ENCODE data around the gene TYMP.

Gene TYMP

DNA sequence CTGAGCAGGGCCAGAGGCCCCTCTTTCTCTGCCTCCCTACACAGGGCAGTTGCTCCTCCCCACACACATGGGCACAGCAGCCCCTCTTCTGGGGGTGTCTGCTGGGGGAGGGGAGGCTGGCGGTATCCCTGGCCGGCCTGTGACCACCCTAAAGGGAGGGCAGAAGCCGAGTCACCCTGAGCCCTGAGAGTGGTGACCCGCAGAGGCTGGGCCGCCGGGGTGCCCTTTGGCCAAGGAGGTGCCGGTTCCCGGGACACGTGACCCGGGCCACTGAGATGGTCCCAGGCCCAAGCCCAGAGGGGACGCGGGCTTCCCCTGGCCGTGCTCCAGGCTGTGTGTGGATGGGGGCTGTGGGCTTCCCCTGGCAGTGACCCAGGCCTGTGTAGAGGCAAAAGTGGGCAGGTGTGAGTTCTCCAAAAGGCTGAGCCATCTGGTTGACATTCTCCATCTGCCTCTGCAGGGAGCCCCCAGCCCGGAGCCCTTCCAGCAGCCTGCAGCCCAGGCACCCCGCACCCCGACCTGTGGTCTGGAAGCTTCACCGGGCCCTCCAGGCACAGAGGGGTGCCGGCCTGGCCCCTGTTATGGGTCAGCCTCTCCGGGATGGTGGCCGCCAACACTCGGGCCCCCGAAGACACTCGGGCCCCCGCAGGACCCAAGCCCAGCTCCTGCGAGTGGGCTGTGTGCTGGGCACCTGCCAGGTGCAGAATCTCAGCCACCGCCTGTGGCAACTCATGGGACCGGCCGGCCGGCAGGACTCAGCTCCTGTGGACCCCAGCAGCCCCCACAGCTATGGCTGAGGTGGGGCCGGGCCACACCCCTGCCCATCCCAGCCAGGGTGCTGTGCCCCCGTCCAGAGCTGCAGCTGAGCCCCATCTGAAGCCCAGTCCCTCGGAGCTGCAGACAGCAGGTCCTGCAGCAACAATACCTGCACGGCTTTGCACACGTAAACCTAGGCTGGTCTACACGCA, 47.4 kb downstream of the TYMP start:
- DNase-seq, result no peak

DNA sequence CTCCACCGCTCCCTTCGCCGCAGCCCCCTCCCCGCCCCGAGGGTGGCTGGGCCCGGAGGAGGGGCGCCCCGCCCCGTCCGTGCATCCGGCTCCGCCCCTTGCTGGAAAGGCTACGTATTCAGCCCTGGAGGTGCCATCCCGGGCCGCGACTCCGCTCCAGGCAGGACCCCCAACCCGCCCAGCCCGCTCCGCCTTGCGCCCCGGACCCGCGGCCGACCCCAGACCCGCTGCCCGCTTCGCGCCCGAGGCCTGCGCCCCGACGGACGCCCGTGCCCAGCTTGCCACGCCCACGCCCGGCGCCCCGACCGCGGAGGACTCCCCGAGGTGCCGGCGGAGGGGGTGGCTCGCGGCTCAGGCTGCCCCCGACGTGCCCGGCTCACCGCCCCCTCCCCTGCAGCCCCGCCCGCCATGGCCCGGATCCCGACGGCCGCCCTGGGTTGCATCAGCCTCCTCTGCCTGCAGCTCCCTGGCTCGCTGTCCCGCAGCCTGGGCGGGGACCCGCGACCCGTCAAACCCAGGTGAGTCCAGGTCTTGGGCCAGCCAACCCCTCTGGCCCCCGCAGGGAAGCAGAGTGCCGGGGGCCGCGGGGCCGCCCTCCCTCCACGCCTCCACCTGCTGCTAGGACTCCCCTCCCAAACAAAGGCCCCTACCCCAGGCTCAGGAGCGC, 48.2 kb downstream of the TYMP start, which contains the start of gene ADM2:
Gene ADM2, plus strand, starts transcription at position 104 of the 667 bp plus-strand sequence. Its CDS starts 305 bp downstream, at position 409.
- no peak for DNase-seq

- DNase-seq, result no peak
Observed at GRCh38 chr22:50481045-50481439, 48.8 kb downstream of the TYMP start.

DNA sequence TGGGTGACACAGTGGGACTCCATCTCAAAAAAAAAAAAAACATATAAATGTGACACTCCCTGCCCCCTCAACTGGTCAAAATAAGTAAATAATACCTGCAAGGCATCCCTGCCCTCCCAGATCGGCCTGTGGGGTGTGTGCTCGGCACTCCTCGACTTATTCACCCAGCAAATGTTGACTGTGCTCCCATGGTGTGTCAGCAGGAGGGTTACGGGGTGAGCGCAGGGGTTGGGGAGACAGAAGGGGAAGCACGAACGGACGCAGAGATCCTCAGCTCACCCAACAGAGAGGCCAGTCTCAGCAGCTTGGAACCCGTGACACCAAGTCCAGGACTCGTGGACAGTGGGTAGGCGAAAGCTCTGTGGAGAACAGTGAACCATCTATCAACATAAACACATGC, 50.1 kb downstream of the TYMP start:
- DNase-seq, result no peak

GRCh38 chr22:50477923-50478322, 51.9 kb downstream of the TYMP start:
- no peak for DNase-seq

DNA sequence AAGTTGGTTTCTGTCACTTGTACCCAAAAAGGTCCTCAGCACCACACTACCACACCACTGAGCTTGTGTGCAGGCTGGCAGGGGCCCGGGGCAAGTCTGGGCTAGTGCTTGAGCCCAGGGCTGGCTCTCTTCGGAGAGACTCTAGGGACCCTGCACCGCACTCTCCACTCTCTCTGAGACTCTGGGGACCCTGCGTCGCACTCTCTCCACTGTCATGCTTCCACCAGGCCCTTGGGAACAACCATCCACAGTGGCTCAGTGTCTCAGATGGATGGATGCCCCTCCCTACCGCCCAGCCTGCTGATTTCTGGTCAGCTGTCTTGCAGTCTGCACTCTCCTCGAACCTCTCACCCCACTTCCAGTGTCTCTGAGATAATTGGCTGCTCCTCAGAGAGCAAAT, 52.9 kb downstream of the TYMP start:
- no peak for DNase-seq
